Peyer's patch (tissue), 4 donors: ENCODE data around the gene WSCD1.

ENCODE experiments used
- POLR2A ChIP-seq, 2 donors: fragments of 450-650 bp; IDR thresholded peaks; one replicate each; pipeline ENCODE4 v1.5.1; 2017; ENCODE audit warnings: antibody characterized with exemption in 2 of 2, mild to moderate bottlenecking in 2 of 2, moderate library complexity in 2 of 2
- TF ChIP-seq, protein P1 (sequence below), 6 experiments: fragments of 450-650 bp in 4 of 6; fragments of 200-600 bp in 2 of 6; sonication (generic) in 1 of 6; IDR thresholded peaks; one replicate each; pipeline ENCODE4 v1.5.1; 2017 to 2019; ENCODE audit warnings: antibody characterized with exemption in 6 of 6, mild to moderate bottlenecking in 3 of 6, moderate library complexity in 1 of 6

DNA sequence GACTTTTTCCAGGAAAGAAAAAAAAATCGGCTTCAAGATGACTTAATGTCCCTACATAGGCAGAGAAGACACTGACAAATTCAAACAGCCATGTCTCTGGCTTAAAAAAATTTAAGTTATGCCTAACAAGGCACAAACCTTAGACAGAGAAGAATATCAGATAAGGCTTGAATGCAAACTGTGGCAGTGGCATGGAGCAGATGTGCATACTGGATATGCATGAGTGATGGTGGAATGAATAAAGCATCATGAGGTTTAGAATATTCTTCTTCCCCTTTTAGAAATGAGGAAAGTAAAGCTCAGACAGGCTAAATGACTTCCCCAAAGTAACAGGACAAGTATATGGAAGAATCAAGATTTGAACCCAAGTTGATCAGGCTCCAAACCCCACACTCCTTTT, 23.2 kb upstream of the WSCD1 start:
- TF ChIP-seq, protein P1, sequence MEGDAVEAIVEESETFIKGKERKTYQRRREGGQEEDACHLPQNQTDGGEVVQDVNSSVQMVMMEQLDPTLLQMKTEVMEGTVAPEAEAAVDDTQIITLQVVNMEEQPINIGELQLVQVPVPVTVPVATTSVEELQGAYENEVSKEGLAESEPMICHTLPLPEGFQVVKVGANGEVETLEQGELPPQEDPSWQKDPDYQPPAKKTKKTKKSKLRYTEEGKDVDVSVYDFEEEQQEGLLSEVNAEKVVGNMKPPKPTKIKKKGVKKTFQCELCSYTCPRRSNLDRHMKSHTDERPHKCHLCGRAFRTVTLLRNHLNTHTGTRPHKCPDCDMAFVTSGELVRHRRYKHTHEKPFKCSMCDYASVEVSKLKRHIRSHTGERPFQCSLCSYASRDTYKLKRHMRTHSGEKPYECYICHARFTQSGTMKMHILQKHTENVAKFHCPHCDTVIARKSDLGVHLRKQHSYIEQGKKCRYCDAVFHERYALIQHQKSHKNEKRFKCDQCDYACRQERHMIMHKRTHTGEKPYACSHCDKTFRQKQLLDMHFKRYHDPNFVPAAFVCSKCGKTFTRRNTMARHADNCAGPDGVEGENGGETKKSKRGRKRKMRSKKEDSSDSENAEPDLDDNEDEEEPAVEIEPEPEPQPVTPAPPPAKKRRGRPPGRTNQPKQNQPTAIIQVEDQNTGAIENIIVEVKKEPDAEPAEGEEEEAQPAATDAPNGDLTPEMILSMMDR (IDR thresholded peaks at IDR 0.05) = no peak
- TF ChIP-seq POLR2A (IDR thresholded peaks at IDR 0.05) = no peak
